ENCODE results near the gene HOXC9.

HOXC9 gene

GRCh38 chr12:53986686-53987483 is 13.1 kb upstream of the HOXC9 start:
- H3K4me3 ChIP-seq (ENCODE audit: low read length): no peak overlapping the region
- H3K27me3 ChIP-seq (ENCODE audit: insufficient read depth, low read length): peaks cover 100% of the 10 kb centered on the region
- H3K27ac ChIP-seq (ENCODE audit: low read length): no peak overlapping the region
- no peaks in the 10 kb centered on the region for H3K36me3 ChIP-seq (ENCODE audit: insufficient read depth, low read depth, low read length)
- H3K9me3 ChIP-seq (ENCODE audit: insufficient read depth, low read depth, low read length): peaks cover 15% of the 10 kb centered on the region; the same call in 1 of the 2 replicates
- no peak overlapping the region for H3K9ac ChIP-seq (ENCODE audit: low read depth, low read length)
- H3K4me1 ChIP-seq (ENCODE audit: insufficient read depth, low read length): no peaks in the 10 kb centered on the region

DNA sequence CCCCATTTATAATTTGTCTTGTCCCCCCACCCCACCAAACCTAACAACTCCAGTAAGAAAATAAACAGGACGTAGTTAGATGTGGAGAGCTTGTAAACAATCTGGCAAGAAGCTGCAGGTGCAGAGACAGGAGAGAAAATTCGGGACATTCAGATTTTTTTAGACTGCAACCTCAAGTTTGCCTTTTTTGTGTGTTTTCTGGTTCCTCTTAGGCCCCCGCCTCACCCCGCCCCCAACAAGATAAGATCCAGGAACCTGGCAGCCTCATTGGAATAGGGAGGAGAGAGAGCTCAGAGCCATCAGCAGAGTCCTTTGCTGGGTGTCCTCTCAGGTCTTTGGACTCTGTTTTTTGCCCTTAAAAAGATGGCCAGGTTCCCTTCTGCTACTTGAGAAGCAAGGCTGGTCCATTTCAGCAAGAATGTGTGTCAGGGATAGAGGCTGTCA is 12.2 kb upstream of the HOXC9 start:
- peaks cover 100% of the 10 kb centered on the region for H3K27me3 ChIP-seq (ENCODE audit: insufficient read depth, low read length)
- peaks cover 15% of the 10 kb centered on the region; the same call in 1 of the 2 replicates for H3K9me3 ChIP-seq (ENCODE audit: insufficient read depth, low read depth, low read length)

DNA sequence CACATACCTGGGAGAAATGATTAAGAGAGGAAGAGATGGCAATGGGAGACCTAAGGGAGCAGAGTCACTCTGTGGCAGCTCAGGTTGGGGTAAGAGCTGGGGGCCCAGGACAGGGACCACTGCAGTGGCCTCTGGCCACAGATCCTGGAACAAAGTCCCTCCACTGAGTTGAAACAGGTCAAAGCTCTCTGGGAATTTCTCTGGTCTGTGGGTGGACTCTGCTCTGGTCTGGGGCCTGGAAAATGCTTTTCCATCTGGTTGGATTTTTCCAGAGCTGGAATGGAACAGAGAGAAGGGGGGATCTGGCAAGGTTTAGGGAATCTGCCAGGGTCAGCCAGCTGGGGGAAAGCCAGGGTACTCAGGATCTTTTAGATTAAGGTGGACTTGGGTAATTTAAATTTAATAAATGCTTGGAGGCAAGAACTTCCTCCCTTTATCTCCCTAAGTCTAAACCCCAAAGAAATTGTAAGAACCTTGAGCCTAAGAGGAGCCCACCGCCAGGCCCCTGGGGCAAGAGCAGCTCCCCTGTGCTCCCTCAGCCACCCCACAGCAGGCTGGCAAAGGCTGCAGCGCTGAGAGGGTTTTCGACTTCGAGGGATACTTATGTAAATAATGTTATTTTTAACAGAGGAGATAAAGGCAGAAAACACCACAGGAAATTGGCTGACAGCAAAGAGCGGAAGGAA is 11.3 kb upstream of the HOXC9 start:
- H3K9me3 ChIP-seq (ENCODE audit: insufficient read depth, low read depth, low read length): peaks cover 12% of the 10 kb centered on the region; the same call in 1 of the 2 replicates
- no peaks in the 10 kb centered on the region for H3K36me3 ChIP-seq (ENCODE audit: insufficient read depth, low read depth, low read length)
- H3K4me1 ChIP-seq (ENCODE audit: insufficient read depth, low read length): no peaks in the 10 kb centered on the region
- peaks cover 100% of the 10 kb centered on the region for H3K27me3 ChIP-seq (ENCODE audit: insufficient read depth, low read length)
- no peak overlapping the region for H3K4me3 ChIP-seq (ENCODE audit: low read length)
- no peak overlapping the region for H3K9ac ChIP-seq (ENCODE audit: low read depth, low read length)
- H3K27ac ChIP-seq (ENCODE audit: low read length): no peak overlapping the region

More for the DNA sequence above, 12.2 kb upstream of the HOXC9 start:
- Histone ChIP-seq H3K27ac (ENCODE audit: low read length) (no peak overlapping the region), H3K4me1 (ENCODE audit: insufficient read depth, low read length) (no peaks in the 10 kb centered on the region), H3K9ac (ENCODE audit: low read depth, low read length) (no peak overlapping the region), H3K36me3 (ENCODE audit: insufficient read depth, low read depth, low read length) (no peaks in the 10 kb centered on the region), H3K4me3 (ENCODE audit: low read length) (no peak overlapping the region)

GRCh38 chr12:53989227-53990113 is 10.5 kb upstream of the HOXC9 start:
- Histone ChIP-seq H3K36me3 (ENCODE audit: insufficient read depth, low read depth, low read length) (no peaks in the 10 kb centered on the region), H3K9ac (ENCODE audit: low read depth, low read length) (no peak overlapping the region), H3K4me1 (ENCODE audit: insufficient read depth, low read length) (no peaks in the 10 kb centered on the region), H3K9me3 (ENCODE audit: insufficient read depth, low read depth, low read length) (peaks cover 12% of the 10 kb centered on the region; the same call in 1 of the 2 replicates), H3K27me3 (ENCODE audit: insufficient read depth, low read length) (peaks cover 100% of the 10 kb centered on the region), H3K27ac (ENCODE audit: low read length) (no peak overlapping the region), H3K4me3 (ENCODE audit: low read length) (no peak overlapping the region)

DNA sequence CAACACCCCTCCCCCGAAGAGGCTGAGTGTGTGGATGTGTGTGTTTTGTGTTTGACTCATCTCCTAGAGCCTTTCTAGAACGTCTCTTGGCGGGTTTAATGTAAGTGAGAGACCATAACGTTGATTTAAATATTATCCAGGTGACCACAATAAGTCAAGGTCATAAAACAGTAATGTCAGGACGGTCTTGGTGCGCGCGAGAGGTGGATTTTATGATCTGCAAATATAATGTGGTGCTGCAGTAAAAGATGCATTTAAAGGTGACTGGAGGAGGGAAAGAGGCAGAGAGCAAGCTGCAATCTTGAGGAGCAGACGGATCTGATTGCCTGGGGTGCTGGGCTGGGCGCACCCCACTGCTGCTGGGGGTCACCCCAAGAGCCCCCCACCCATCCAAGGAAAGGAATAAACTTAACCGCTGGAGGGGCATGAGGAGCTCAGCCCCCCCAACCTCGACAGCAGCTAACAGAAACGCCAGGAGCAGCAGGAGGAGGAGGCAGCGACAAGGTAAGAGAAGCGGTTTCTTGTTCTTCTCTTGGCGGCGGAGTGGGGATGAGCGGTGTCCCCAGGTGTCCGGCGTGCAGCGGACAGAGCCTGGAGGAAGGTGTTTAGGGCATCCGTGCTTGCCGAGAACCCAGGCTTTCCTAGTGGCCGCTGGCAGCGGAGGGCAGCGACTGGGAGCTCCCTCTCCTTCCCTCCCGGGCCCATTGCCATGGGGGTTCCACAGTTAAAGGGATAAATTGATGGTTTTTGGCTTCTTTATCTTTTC is 9.5 kb upstream of the HOXC9 start:
- Histone ChIP-seq H3K27ac (ENCODE audit: low read length) (no peak overlapping the region), H3K4me3 (ENCODE audit: low read length) (no peak overlapping the region), H3K4me1 (ENCODE audit: insufficient read depth, low read length) (no peaks in the 10 kb centered on the region), H3K9ac (ENCODE audit: low read depth, low read length) (no peak overlapping the region), H3K36me3 (ENCODE audit: insufficient read depth, low read depth, low read length) (no peaks in the 10 kb centered on the region), H3K9me3 (ENCODE audit: insufficient read depth, low read depth, low read length) (peaks cover 6% of the 10 kb centered on the region; the same call in 1 of the 2 replicates), H3K27me3 (ENCODE audit: insufficient read depth, low read length) (peaks cover 100% of the 10 kb centered on the region)

GRCh38 chr12:53991077-53991460 is 8.9 kb upstream of the HOXC9 start:
- H3K27ac ChIP-seq (ENCODE audit: low read length): no peak overlapping the region
- H3K9ac ChIP-seq (ENCODE audit: low read depth, low read length): no peak overlapping the region
- peaks cover 100% of the 10 kb centered on the region for H3K27me3 ChIP-seq (ENCODE audit: insufficient read depth, low read length)
- no peaks in the 10 kb centered on the region for H3K36me3 ChIP-seq (ENCODE audit: insufficient read depth, low read depth, low read length)
- peaks cover under 1% of the 10 kb centered on the region; the same call in 1 of the 2 replicates for H3K4me1 ChIP-seq (ENCODE audit: insufficient read depth, low read length)
- H3K9me3 ChIP-seq (ENCODE audit: insufficient read depth, low read depth, low read length): peaks cover 5% of the 10 kb centered on the region; the same call in 1 of the 2 replicates
- no peak overlapping the region for H3K4me3 ChIP-seq (ENCODE audit: low read length)

- H3K27me3 ChIP-seq (ENCODE audit: insufficient read depth, low read length): peaks cover 100% of the 10 kb centered on the region
- peaks cover 14% of the 10 kb centered on the region; the same call in 1 of the 2 replicates for H3K9me3 ChIP-seq (ENCODE audit: insufficient read depth, low read depth, low read length)
- H3K9ac ChIP-seq (ENCODE audit: low read depth, low read length): no peak overlapping the region
- H3K4me1 ChIP-seq (ENCODE audit: insufficient read depth, low read length): peaks cover 2% of the 10 kb centered on the region; the same call in 1 of the 2 replicates
- no peak overlapping the region for H3K27ac ChIP-seq (ENCODE audit: low read length)
- H3K36me3 ChIP-seq (ENCODE audit: insufficient read depth, low read depth, low read length): no peaks in the 10 kb centered on the region
- H3K4me3 ChIP-seq (ENCODE audit: low read length): no peak overlapping the region
These were observed 7.5 kb upstream of the HOXC9 start for GRCh38 chr12:53992377-53992889.

GRCh38 chr12:53993162-53994008 is 6.6 kb upstream of the HOXC9 start:
- no peak overlapping the region for H3K27ac ChIP-seq (ENCODE audit: low read length)
- H3K27me3 ChIP-seq (ENCODE audit: insufficient read depth, low read length): peaks cover 100% of the 10 kb centered on the region

DNA sequence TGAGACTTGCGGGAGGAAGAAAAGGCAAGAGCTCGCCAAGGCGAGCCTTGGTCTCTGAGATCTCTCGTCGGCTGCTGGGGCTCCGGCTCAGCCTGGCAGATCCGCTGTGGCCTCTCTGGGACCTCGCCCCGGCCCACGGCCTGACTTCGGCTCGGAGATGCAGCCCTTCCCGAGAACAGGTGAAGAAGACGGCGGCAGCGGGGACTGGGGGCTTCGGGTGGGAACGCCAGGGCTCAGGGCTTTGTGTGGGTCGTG is 6.0 kb upstream of the HOXC9 start:
- Histone ChIP-seq H3K27me3 (ENCODE audit: insufficient read depth, low read length) (peaks cover 100% of the 10 kb centered on the region), H3K9me3 (ENCODE audit: insufficient read depth, low read depth, low read length) (peaks cover 14% of the 10 kb centered on the region; the same call in 1 of the 2 replicates), H3K4me1 (ENCODE audit: insufficient read depth, low read length) (peaks cover 2% of the 10 kb centered on the region; the same call in 1 of the 2 replicates), H3K4me3 (ENCODE audit: low read length) (no peak overlapping the region), H3K27ac (ENCODE audit: low read length) (no peak overlapping the region), H3K36me3 (ENCODE audit: insufficient read depth, low read depth, low read length) (no peaks in the 10 kb centered on the region), H3K9ac (ENCODE audit: low read depth, low read length) (no peak overlapping the region)

More at GRCh38 chr12:53993162-53994008, 6.6 kb upstream of the HOXC9 start:
- Histone ChIP-seq H3K9ac (ENCODE audit: low read depth, low read length) (no peak overlapping the region), H3K9me3 (ENCODE audit: insufficient read depth, low read depth, low read length) (peaks cover 14% of the 10 kb centered on the region; the same call in 1 of the 2 replicates), H3K4me1 (ENCODE audit: insufficient read depth, low read length) (peaks cover 2% of the 10 kb centered on the region; the same call in 1 of the 2 replicates), H3K36me3 (ENCODE audit: insufficient read depth, low read depth, low read length) (no peaks in the 10 kb centered on the region), H3K4me3 (ENCODE audit: low read length) (no peak overlapping the region)
